ENCODE data around the gene ITGA2B.
"Not testable (repeated sequence)": the region's sequence is repeated elsewhere in the genome, so short reads cannot be mapped to it uniquely, and the experiment has no call there.

The ITGA2B gene

GRCh38 chr17:44351961-44352827 lies 37.3 kb downstream of the ITGA2B start:
- DNase-seq = no peak

- DNase-seq = no peak
Observed at GRCh38 chr17:44351464-44351863, 38.0 kb downstream of the ITGA2B start.

- DNase-seq = peak; percentile 79 to 82
Observed at GRCh38 chr17:44350733-44351226, 38.7 kb downstream of the ITGA2B start.

- DNase-seq = no peak
Observed at GRCh38 chr17:44349553-44350070, 39.8 kb downstream of the ITGA2B start.

GRCh38 chr17:44348988-44349364 lies 40.5 kb downstream of the ITGA2B start:
- DNase-seq = no peak

GRCh38 chr17:44348234-44348987 lies 41.0 kb downstream of the ITGA2B start:
- DNase-seq = no peak

GRCh38 chr17:44347206-44348055 lies 42.0 kb downstream of the ITGA2B start:
- DNase-seq = not testable (repeated sequence)

GRCh38 chr17:44346064-44346844 lies 43.2 kb downstream of the ITGA2B start:
- no peak for DNase-seq

GRCh38 chr17:44345454-44346026 lies 43.9 kb downstream of the ITGA2B start:
- DNase-seq = peak; percentile 41 to 58

- peak; percentile 84 to 87 for DNase-seq
Observed at GRCh38 chr17:44344939-44345453, 44.5 kb downstream of the ITGA2B start, which contains the start of gene GRN. Gene GRN, plus strand, starts transcription at chr17:44345302. Its CDS starts 3,863 bp downstream, at chr17:44349165.

GRCh38 chr17:44343510-44344209 lies 45.8 kb downstream of the ITGA2B start:
- DNase-seq = no peak

- not testable (repeated sequence) for DNase-seq
Observed at GRCh38 chr17:44340553-44340952, 48.9 kb downstream of the ITGA2B start.

GRCh38 chr17:44338702-44339101 lies 50.7 kb downstream of the ITGA2B start:
- no peak for DNase-seq

GRCh38 chr17:44335968-44336367 lies 53.5 kb downstream of the ITGA2B start:
- no peak for DNase-seq

GRCh38 chr17:44335564-44335963 lies 53.9 kb downstream of the ITGA2B start:
- no peak for DNase-seq

GRCh38 chr17:44334727-44335126 lies 54.7 kb downstream of the ITGA2B start:
- no peak for DNase-seq

- no peak for DNase-seq
Observed at GRCh38 chr17:44334315-44334714, 55.1 kb downstream of the ITGA2B start.

- DNase-seq = no peak
Observed at GRCh38 chr17:44333371-44333770, 56.1 kb downstream of the ITGA2B start.

- peak; percentile 70 to 75 for DNase-seq
Observed at GRCh38 chr17:44331249-44331760, 58.1 kb downstream of the ITGA2B start.

- DNase-seq = not testable (repeated sequence)
Observed at GRCh38 chr17:44330263-44330662, 59.2 kb downstream of the ITGA2B start.

Data from stimulated activated CD4-positive, alpha-beta T cell treated with anti-CD3 and anti-CD28 coated beads, Interleukin-2, amount 100 ng/mL, for 24 hours (primary cell).